NCI-H1092 treated with DMSO at 0.1 percent for 48 hours (cell line): Measurements from ENCODE around the gene ARIH1.

Experiments
- DNase-seq: peaks from one replicate; lab custom pipeline; 2025; lab: John Stamatoyannopoulos, UW

The ARIH1 gene

DNA sequence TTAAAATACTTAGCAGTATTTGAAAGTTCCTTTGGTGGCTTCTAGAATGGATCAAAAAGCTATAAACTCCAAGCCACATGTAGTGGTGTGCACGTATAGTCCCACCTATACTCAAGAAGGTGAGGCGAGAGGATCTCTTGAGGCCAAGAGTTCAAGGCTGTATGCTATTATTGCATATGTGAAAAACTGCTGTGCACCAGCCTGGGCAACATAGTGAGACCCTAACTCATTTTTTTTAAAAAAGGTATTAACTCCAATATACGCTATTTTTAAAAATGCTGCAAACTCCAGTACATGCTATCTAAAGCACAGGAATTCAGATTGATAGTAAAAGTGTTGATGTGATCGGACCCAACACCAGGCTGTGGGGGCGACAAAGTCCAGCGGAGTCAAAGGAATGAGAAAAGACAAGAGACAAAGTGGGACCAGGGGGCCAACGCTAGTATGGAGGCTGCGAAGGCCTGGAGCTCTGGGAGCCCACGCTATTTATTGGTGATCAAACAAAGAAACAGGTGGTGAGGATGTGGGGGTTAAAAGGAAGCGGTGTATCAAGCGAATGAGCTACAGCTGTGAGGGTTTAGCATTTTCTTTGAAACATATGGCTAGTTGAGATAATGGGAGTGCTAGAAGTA is 66.6 kb downstream of the ARIH1 start:
- no peak for DNase-seq

DNA sequence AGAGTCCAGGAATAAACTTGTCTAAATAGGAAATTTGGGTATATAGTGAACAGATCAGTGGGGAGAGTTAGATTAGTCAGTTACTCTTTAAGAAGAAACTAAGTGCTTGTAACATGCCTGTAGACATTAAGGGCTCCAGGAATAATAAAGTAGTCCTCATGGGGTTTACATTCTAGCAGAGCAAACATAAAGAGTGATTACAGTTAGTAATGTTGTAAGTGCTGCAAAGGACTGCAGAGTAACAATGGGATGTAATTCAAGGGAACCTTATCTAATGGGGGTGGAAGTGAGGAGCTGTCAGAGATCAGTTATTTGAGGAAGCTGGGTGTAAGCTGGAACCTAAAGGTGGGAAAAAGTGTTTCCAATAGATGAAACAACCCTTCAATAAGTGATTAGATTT is 67.5 kb downstream of the ARIH1 start:
- no peak for DNase-seq

DNA sequence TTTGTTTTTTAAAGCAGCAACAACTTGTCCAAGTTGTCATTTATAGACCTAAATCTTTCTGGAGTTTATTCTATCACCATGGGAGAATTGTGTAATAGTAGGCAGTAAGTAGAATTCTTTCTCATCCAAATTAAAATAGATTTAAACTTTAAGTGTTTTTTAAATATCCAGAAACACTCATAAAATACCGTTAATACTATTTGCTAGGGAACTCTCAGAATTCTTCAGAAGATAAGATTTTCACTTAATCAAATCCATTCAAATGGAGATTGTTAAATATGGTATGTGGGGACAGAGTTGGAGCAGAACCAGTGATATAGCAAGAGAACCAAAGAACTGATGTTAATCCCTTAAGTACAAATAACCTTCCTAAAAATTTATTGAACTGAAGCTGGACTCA is 71.0 kb downstream of the ARIH1 start:
- no peak for DNase-seq

DNA sequence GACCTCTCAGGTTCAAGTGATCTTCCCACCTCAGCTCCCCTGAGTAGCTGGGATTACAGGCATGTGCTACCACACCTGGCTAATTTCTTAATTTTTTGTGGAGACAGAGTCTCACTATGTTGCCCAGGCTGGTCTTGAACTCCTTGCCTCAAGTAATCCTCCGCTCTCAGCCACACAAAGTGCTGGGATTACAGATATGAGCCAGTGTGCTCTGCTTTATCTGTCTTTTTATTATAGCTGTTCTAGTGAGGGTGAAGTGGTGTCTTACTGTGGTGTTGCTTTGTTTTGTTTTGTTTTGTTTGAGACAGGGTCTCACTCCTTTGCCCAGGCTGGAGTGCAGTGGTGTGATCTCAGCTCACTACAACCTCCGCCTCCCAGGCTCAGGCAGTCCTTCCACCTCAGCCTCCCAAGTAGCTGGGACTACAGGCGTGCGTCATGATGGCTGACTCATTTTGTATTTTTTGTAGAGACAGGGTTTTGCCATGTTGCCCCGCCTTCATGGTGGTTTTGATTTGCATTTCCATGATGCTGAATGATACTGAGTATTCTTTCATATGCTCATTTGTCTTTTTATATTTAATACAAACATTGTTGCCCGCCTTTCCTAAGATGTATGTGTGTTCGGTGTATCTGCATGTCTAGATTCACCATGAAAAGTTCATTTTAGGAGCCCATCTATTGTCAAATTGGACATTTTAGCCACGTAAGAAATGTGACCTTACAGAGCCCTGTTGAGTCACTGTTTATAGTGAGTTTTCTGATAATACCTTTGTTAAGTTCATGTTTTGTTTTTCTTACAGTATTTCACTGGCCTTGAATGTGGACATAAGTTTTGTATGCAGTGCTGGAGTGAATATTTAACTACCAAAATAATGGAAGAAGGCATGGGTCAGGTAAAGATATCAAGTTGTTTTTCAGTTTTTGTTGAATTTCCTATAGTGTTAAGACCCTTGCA is 80.6 kb downstream of the ARIH1 start:
- DNase-seq = no peak

DNA sequence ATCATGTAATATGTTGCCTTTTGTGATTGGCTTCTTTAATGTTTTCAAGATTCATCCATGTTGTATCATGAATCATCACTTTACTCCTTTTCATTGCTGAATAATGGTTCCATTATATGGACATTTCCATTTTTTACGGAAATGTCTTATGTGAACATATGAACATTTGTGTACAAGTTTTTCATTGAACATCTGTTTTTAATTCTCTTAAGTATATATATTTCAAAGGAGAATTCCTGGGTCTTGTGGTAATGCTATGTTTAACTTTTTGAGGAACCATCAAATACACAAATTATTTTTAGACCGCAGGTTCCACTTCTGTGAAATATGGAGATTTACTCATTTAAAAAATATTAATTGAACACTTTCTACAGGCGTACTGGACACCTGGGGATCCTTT is 85.7 kb downstream of the ARIH1 start:
- no peak for DNase-seq

DNA sequence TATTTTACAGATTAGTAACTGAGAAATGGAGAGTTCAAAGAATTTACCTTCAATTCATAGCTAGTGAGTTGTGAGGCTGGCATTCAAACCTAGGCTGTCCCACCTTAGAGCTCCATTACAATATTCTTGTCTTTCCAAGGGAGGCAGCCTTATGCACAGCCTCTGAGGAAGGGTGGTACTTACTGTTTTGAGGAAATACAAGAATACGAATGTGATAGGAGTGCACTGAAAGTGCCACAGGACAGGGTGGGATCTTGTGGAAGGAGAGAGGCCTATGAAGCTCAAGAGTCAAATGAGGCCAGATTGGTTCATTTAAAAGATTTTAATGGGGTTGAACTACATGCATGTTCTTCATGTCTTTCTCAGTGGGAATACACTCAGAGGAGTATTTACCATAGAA is 86.3 kb downstream of the ARIH1 start:
- no peak for DNase-seq

DNA sequence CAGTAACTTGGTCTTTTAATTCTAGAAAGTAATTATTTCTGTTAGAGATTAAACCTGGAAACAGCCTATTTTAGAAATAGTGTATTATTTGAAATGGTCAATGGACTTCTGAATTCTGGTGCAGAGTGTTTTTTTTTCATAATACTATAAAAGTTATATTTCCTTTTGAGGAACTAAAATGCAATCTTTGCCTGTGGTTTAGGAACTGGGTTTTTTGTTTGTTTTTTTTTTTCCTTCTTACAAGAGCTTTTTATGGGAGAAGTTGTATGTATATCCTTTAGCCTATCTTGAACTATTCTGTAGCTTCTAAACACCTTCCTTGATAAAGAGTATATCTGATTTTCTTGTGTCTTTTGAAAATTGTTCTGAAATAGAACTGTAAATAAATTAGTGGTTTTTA is 88.3 kb downstream of the ARIH1 start:
- DNase-seq = no peak

DNA sequence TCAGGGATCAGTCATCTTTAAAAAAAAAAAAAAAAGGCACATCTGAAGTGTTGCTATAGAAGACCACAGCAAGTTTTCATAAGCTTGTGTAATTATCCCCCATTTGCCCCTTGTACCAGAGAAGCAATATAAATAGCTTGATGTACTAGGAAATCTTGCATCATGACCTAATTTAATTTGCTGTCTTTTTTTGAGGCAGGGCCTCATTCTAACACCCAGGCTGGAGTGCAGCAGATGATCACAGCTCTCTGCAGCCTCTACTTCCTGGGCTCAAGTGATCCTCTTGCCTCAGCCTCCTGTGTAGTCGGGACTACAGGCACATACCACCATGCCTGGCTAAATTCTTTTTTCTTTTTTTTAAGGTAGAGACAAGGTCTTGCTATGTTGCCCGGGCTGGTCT is 88.7 kb downstream of the ARIH1 start:
- no peak for DNase-seq

DNA sequence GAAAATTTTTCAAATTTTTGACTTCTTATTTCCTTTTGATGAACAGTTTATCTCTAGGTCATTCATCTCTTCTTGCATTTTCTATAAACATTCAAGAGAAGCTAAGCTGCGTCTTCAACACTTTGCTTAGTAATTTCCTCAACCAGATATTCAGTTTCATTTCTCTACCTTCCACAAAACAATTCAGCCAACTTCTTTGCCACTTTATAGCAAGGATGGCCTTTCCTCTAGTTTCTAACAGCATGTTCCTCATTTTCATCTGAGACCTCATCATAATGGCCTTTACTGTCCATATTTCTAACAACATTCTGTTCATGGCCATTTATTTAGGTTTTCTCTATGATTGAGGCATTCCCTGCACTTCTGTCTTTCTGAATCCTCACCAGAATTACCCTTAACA is 90.0 kb downstream of the ARIH1 start:
- no peak for DNase-seq

DNA sequence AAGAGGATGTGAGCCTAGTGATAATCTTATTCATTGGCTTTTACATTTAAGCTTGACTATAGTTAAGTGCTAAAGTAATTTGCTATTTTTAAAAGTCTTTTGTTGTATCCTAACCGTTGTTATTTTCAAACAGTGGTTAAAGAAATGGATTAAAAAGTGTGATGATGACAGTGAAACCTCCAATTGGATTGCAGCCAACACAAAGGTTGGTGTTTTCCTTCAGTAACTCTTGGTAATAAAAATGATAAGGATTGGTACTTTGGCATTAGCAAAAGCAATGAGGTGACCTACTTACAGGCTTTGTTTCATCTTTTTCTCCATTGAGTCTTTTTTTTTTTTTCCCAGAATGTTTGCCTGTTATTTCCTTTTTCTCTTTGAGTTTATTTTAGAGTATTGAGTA is 92.8 kb downstream of the ARIH1 start:
- no peak for DNase-seq

DNA sequence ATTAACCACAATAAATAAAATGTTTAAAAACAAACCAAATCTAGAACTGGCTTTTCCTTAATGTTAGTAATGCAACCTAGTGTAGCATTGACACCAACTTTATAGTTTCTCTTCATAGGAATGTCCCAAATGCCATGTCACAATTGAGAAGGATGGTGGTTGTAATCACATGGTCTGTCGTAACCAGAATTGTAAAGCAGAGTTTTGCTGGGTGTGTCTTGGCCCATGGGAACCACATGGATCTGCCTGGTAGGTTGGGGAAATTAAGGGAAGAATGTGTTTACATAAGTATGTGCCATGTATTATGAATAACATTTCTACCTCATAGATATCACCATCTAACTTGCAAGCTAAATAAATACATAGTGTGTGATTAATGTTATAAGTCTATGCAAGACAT is 95.9 kb downstream of the ARIH1 start:
- DNase-seq = no peak

DNA sequence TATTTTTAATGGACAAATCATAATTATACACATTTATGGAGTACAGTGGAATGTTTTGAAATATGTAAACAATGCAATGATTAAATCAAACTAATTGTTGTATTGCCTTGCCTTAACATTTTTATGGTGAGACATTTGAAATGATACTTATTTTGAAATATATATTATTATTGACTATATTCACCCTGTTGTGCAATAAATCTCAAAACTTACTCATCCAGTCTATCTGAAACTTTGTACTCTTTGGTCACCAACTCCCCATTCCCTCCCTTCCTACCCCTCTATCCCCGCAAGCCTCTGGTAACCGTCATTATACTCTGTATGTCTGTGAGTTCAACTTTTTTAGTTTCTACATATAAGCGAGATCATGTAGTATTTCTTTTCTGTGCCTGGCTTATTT is 105.7 kb downstream of the ARIH1 start:
- DNase-seq = no peak

DNA sequence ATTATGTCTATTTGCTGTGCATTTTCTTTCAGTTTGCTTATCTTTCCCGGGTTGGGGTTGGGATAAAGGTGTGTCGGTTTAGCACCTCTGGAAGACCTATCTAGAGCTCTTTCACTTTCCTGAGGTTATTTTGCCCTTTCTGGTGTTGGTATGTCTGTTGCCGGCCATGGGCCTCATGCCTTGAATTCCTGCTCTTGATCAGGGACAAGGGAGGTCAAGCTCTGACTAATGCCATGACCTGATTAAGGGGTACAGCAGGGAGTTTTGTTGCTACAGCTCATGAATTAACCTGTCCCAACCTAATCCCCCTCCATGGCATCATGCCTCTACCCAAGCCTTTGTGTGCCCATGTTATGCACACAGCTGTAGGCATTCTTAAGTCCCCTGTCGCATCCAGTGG is 109.9 kb downstream of the ARIH1 start:
- DNase-seq = no peak

DNA sequence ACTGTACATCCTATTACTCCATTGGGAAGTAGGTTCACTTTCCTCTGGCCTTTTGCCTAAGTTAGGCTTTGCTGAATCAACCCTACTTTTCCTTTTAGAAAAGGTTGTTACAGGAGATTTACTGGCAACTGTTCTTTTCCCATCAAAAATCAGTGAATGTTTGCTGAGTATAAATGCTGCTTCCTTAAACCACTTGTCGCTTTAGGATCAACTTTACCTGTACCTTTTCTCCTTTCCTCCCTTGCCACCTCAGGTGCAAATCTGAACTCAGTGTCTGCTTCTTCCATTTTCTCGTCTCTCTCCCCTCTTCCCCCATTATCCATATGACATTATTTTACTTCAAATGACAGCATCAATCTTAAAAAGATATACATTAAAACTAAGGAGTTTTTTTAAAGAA is 110.9 kb downstream of the ARIH1 start:
- DNase-seq = no peak

DNA sequence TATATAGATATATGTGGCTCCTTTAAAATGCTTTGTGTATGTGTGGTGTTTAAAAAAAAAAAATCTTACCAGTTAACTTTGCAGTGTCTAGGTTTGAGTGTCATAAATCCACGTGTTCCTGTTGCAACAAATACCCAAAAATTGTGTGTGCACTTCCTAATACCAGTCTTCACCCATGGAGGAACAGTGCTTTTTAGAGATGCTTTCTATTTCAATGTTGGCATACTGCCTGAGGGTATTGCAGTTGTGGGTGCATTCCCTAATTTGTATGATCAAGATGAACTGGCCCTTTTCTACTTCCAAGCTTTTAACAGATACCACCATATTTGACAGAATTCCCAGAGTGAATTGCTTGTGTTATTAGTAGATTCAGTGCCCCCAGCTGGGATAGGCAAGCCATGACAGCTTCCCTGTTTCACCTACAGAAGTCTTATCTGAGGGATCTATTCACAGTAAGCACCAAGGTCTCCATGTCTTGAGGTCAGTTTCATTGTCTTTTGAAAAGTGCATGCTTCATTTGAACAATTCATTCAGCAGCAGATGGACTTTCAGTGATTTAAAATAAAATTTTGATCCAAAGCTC is 111.4 kb downstream of the ARIH1 start:
- DNase-seq = no peak

DNA sequence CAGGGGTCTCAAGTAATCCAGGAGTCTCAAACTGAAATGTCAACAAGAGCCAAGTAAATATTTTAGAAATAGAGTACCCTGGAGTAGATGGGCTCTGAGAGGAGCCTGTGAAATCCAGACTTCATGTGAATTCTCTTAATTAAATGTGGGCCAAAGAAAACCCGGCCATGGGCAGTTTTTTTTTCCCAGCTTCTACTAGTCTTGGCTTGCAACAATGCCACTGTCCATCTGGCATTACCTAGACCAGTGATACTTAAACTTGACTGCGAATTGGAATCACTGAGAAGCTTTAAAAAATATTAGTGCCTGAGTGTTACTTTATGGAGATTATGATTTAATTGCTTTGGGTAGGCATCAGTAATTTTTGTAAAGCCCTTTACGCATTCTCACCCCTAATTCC is 114.0 kb downstream of the ARIH1 start:
- DNase-seq = no peak

DNA sequence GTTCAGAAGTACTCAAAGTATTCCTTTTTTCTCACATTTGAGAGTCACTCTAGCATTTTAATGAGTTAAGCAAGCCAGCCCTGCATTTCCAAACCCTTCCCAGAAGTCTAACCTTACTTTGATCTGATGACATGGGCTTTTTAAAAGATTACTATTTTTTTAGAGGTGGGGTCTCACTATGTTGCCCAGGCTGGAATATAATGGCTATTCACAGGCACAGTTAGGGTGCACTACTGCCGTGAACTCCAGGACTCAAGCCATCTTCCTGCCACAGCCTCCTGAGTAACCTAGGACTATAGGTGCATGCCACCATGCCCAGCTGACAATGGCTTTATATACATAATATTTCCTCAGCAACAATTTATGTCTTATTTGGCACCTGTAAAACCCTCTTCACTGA is 116.3 kb downstream of the ARIH1 start:
- no peak for DNase-seq

DNA sequence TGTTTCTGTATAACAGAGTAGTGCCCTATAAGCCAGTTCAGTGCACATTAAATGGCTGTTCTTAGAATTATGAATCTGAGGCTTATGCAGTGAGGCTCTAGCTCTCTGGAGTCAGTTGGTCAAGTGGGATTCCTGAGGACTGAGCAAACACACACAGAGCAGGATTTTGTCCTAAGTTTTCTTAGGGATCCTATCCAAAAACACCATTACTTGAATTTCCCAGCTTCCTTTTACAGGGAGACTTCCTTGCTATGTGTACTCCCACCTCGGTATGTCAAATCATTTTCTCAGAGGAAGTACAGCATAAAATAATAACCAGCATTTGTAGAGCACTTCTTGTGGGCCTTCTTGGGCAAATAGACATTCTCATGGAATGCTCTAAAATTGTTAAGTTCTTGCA is 117.2 kb downstream of the ARIH1 start:
- no peak for DNase-seq

DNA sequence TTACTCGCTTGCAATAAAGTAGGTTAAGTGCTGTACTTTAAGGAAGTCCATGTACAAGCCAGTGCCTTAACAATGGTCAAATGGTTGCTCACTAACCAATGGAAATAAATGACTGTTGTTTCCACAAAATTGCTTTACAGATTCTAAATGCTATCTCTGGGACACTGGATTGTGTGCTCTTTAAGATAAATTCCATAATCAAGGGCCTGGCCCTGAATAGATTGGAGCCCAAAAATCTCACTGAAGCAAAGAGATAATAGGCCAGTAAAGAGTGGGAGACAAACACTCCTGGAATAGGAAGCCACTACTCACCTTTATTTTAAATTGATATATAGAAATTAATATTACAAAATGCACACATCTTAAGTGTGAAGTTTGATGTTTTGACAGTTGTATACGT is 118.0 kb downstream of the ARIH1 start:
- DNase-seq = no peak

DNA sequence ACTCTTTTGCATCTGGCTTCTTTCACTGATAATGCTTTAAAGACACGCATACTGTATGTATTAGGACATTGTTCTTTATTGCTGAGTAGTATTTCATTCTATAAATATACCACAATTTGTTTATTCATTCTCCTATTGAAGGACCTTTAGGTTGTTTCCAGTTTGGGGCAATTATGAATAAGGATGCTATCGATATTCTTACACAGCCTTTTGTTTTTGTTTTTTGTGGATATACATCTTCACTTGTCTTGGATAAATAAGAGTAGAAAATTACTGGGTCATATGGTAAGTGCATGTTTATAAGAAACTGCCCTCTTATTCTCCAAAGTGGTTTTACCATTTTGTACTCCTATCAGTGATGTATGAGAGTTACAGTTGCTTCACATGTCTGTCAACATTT is 118.5 kb downstream of the ARIH1 start:
- DNase-seq = no peak

DNA sequence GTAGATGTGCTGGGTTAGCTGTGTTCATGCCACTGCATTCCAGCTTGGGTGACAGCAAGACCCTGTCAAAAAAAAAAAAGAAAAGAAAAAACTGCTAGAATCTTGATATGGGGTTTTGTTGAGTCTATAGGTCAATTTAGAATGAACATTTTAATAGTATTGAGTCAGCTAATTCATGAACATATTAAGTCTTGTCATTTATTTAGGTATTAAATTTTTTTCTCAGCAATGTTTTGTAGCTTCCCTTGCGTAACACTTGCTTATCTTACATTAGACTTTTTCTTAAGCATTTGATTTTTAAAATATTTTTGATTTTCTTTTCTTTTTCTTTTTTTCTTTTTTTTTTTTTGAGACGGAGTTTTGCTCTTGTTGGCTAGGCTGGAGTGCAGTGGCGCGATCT is 119.7 kb downstream of the ARIH1 start:
- no peak for DNase-seq

DNA sequence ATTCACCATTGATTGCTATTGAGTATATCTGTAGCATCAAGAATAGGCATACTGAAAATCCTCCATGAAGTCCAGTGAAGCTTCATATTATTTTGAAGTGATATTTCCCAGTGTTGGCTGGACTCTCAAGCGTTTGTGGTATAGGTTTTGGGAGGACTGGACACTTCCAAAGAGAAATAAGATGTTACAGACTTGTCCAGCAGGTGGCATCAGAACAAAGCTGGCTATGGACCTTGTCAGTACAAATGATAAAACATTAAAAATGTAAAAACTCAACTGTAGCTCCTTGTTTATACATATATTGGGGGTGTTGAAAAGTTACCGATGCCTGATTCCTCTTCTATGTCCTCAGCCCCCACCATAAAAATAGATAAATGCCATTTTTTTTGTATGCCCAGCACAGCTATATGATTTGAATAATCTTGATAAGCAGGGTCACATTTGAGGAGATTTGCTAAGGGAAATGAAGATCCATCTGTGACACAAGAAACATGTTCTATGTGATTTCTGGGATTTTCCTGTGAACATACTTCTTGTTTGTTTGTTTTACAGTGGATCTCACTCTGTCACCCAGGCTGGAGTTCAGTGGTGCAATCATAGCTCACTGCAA is 125.8 kb downstream of the ARIH1 start:
- peak; percentile 4 for DNase-seq

DNA sequence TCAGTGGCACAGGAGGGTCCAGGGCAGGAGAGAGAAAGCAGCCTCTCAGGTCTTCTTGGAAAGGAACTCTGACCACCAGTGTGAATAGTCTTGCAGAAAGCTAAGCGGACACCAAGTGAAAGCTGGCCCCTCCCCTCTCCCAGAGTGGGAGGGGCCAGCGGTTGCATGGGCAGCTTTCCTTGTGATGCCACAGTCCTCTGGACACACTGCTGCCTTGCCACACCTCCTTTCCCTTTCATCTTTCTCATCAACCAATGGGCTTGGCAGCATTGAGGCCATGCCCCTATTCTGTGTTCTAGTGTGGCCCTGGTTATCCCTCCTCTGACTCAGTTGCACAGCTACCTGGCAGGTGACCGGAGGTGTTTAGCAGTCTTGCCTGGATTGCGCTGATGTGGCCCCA is 130.7 kb downstream of the ARIH1 start:
- DNase-seq = no peak
